Cardiac fibroblast (primary cell): Measurements from ENCODE around the gene TXNDC17.

Experiments
- DNase-seq, 2 donors: peaks; one replicate each; pipeline versions ENCODE4 v3.0.0 to v3.0.0-alpha.2; 2010; ENCODE audit warnings: low read depth in 2 of 2
- H3K4me3 ChIP-seq, 2 donors: replicated peaks in 1 of 2; 1 replicate in 1 of 2; 2 replicates in 1 of 2; pipeline ENCODE4 v1.5.1; 2011; ENCODE audit warnings: low read depth in 2 of 2, low read length in 2 of 2, mild to moderate bottlenecking in 2 of 2, moderate library complexity in 1 of 2
- CTCF ChIP-seq: IDR thresholded peaks from one replicate; pipeline ENCODE4 v1.5.1; 2011; ENCODE audit warnings: low read depth, mild to moderate bottlenecking, low read length, inconsistent platforms

TXNDC17 gene

GRCh38 chr17:6611231-6611630 lies 29.6 kb upstream of the TXNDC17 start:
- DNase-seq: no peak
- no peak for TF ChIP-seq CTCF
- no peak overlapping the region for H3K4me3 ChIP-seq

- H3K4me3 ChIP-seq: no peak overlapping the region
These were observed 16.9 kb upstream of the TXNDC17 start for GRCh38 chr17:6623941-6624340.

GRCh38 chr17:6626616-6627015 lies 14.2 kb upstream of the TXNDC17 start:
- DNase-seq: no peak
- no peak for TF ChIP-seq CTCF
- no peak overlapping the region for H3K4me3 ChIP-seq

More at GRCh38 chr17:6623941-6624340, 16.9 kb upstream of the TXNDC17 start:
- no peak for TF ChIP-seq CTCF
- peak in 1 of 2 donors; percentile 46 for DNase-seq

DNA sequence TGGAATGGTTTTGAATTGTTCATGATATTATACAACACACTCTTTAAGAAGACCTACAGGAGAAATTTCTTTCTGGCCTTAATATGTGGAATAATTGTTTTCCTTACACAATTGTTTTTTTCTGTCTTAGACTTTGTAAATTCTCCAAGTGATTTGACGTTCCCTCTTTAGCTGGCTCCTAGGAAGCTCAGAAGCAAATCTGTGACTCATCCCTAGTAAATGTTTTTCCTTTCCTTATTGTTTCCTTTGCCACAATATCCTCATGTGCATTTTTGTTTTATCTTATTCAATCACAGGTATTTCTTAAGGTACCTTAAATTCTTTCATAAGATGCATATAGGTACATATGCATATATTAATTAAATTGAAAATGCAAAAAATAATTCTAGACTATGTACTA lies 13.8 kb upstream of the TXNDC17 start:
- peak; percentile 42 to 43 for DNase-seq
- no peak overlapping the region for H3K4me3 ChIP-seq
- TF ChIP-seq CTCF: no peak

DNA sequence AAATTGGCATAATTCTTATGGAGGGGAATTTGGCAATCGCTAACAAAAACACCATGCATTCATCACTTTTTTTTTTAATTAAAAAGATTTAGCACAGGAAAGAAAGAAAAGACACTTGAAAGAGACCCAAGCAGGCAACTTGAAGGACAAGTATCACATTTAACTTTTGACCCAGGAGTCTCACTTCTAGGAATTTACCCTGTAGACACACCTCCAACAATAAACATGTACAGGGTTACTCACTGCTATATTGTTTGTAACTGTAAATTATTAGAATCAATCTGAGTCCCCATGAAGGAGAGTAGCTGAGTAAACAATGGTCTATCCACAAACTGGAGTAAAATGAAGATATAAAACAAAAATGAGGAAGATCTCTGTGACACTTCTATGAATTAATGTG lies 10.5 kb upstream of the TXNDC17 start:
- DNase-seq: no peak
- no peak overlapping the region for H3K4me3 ChIP-seq
- no peak for TF ChIP-seq CTCF

DNA sequence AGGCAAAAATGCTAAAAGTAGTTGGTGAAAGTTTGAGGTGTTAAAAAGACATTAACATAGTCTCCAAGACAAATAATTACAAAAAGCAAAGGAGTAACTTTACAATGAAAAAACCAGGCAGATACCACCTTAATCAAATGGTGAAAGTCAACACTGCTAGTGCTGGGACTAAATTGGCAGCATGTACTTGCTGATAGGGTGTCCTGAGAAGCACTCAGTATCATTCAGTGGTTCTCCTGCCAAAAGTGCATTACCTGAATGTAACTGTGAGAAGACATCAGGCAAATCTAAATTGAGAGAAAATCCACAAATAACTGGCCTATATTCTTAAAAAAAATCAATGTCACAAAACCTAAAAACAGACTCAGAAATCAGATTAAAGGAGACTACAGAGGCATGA lies 8.3 kb upstream of the TXNDC17 start:
- no peak for TF ChIP-seq CTCF
- H3K4me3 ChIP-seq: no peak overlapping the region
- DNase-seq: no peak

GRCh38 chr17:6633263-6633662 lies 7.6 kb upstream of the TXNDC17 start:
- no peak for TF ChIP-seq CTCF
- no peak overlapping the region for H3K4me3 ChIP-seq

More at GRCh38 chr17:6633263-6633662, 7.6 kb upstream of the TXNDC17 start:
- no peak for DNase-seq
